SK-N-SH (cell line): ENCODE data around the gene EMP2. TPM values are rescaled to one million over a fixed set of nuclear protein-coding genes. Genes with fewer than 3 reads are reported as not detected.

Experiments used
- CTCF ChIA-PET: fragments of 300-600, 350-600 bp; formaldehyde crosslinking; extraction: SDS; loops from one replicate; lab custom pipeline; 2021; lab: Yijun Ruan, JAX
- POLR2A ChIA-PET: fragments of 350-600 bp; sonication (Branson Sonifier 250); formaldehyde crosslinking; extraction: SDS; loops from one replicate; lab custom pipeline; 2020; ENCODE audit warnings: antibody characterized with exemption, inconsistent platforms; lab: Yijun Ruan, JAX
- DNase-seq: peaks from one replicate; pipeline ENCODE4 v3.0.0; 2012
- H2AFZ ChIP-seq: fragments of 200-600 bp; sonication (generic); 2 replicates; pipeline ENCODE4 v1.8.1; 2016; ENCODE audit warnings: antibody characterized with exemption, mild to moderate bottlenecking, low read depth
- H3F3A ChIP-seq: fragments of 200-600 bp; sonication (generic); replicated peaks from 2 replicates; pipeline ENCODE3; 2016; ENCODE audit warnings: antibody characterized with exemption, mild to moderate bottlenecking; ENCODE audit not compliant: insufficient read depth
- H3K27ac ChIP-seq, 2 experiments: fragments of 200-500 bp in 1 of 2; fragments of 200-600 bp in 1 of 2; sonication (Bioruptor generic) in 1 of 2; sonication (generic), shearing (Covaris generic) in 1 of 2; 2 replicates each; pipeline versions ENCODE4 v1.5.1 to v1.6.1; 2014 to 2016; ENCODE audit warnings: low read depth in 2 of 2, inconsistent platforms in 1 of 2, low read length in 1 of 2, mild to moderate bottlenecking in 1 of 2, mixed read lengths in 1 of 2
- H3K27me3 ChIP-seq: fragments of 200-600 bp; sonication (generic), shearing (Covaris generic); 2 replicates; pipeline ENCODE4 v1.6.1; 2016; ENCODE audit warnings: mixed run types; ENCODE audit not compliant: insufficient read depth
- H3K36me3 ChIP-seq, 2 experiments: fragments of 200-500 bp in 1 of 2; fragments of 200-600 bp in 1 of 2; sonication (Bioruptor generic) in 1 of 2; sonication (generic) in 1 of 2; replicated peaks in 1 of 2; 2 replicates each; pipeline versions ENCODE3 to v1.5.1; 2014 to 2016; ENCODE audit warnings: low read length in 1 of 2, mild to moderate bottlenecking in 1 of 2; ENCODE audit not compliant: insufficient read depth in 2 of 2, control insufficient read depth in 1 of 2
- H3K4me1 ChIP-seq, 2 experiments: fragments of 200-500 bp in 1 of 2; fragments of 200-600 bp in 1 of 2; sonication (Bioruptor generic) in 1 of 2; sonication (generic), shearing (Covaris generic) in 1 of 2; 2 replicates each; pipeline versions ENCODE4 v1.5.1 to v1.6.1; 2014 to 2016; ENCODE audit warnings: low read depth in 1 of 2, low read length in 1 of 2, mixed run types in 1 of 2; ENCODE audit not compliant: insufficient read depth in 2 of 2, control insufficient read depth in 1 of 2
- H3K4me2 ChIP-seq: fragments of 200-600 bp; sonication (generic), shearing (Covaris generic); 2 replicates; pipeline ENCODE4 v1.6.1; 2017; ENCODE audit warnings: mixed run types
- H3K4me3 ChIP-seq, 2 experiments: fragments of 200-500 bp in 1 of 2; fragments of 200-600 bp in 1 of 2; sonication (Bioruptor generic) in 1 of 2; sonication (generic), shearing (Covaris generic) in 1 of 2; 2 replicates each; pipeline versions ENCODE4 v1.5.1 to v1.8.1; 2014 to 2016; ENCODE audit warnings: low read depth in 2 of 2, inconsistent platforms in 1 of 2, low read length in 1 of 2, mild to moderate bottlenecking in 1 of 2, mixed read lengths in 1 of 2, moderate library complexity in 1 of 2
- H3K79me2 ChIP-seq: fragments of 200-600 bp; sonication (generic); 2 replicates; pipeline ENCODE4 v1.8.1; 2017; ENCODE audit warnings: mild to moderate bottlenecking; ENCODE audit not compliant: insufficient read depth
- H3K9ac ChIP-seq: fragments of 200-600 bp; sonication (generic); 2 replicates; pipeline ENCODE4 v1.6.1; 2017; ENCODE audit warnings: mixed run types
- H3K9me2 ChIP-seq: fragments of 200-600 bp; sonication (generic); 2 replicates; pipeline ENCODE4 v1.6.1; 2017; ENCODE audit warnings: mixed run types
- H3K9me3 ChIP-seq: fragments of 200-600 bp; sonication (generic); 2 replicates; pipeline ENCODE4 v1.6.1; 2017; ENCODE audit warnings: mixed run types, mild to moderate bottlenecking, moderate library complexity
- H4K20me1 ChIP-seq: fragments of 200-600 bp; sonication (generic); 2 replicates; pipeline ENCODE4 v1.6.1; 2017; ENCODE audit warnings: mild to moderate bottlenecking, mixed run types; ENCODE audit not compliant: insufficient read depth
- EZH2phosphoT487 ChIP-seq: fragments of 200-600 bp; sonication (generic); IDR thresholded peaks from 2 replicates; pipeline ENCODE4 v1.6.1; 2017; ENCODE audit warnings: low read depth, mixed run types, mild to moderate bottlenecking, antibody characterized with exemption, moderate library complexity, borderline replicate concordance
- FOXJ3 ChIP-seq: sonication (generic); formaldehyde crosslinking; IDR thresholded peaks from 2 replicates; pipeline ENCODE4 v1.5.1; 2020; ENCODE audit warnings: mild to moderate bottlenecking, missing genetic modification reagents
- FOXM1 ChIP-seq: IDR thresholded peaks from 2 replicates; pipeline ENCODE4 v1.4.0; 2012; ENCODE audit warnings: low read depth, mild to moderate bottlenecking
- GATA2 ChIP-seq: sonication (generic); formaldehyde crosslinking; IDR thresholded peaks from 2 replicates; pipeline ENCODE4 v1.5.0; 2020; ENCODE audit warnings: mild to moderate bottlenecking, missing genetic modification reagents
- JUND ChIP-seq: IDR thresholded peaks from 2 replicates; pipeline ENCODE4 v1.4.0; 2012
- MEF2A ChIP-seq: IDR thresholded peaks from 2 replicates; pipeline ENCODE4 v1.4.0; 2012; ENCODE audit warnings: low read depth, borderline replicate concordance
- MXI1 ChIP-seq: IDR thresholded peaks from 2 replicates; pipeline ENCODE4 v1.6.1; 2012; ENCODE audit warnings: mild to moderate bottlenecking, low read depth, low read length, improper control_type of control experiment
- NFIC ChIP-seq: IDR thresholded peaks from 2 replicates; pipeline ENCODE4 v1.4.0; 2012; ENCODE audit warnings: borderline replicate concordance
- NRF1 ChIP-seq: IDR thresholded peaks from 2 replicates; pipeline ENCODE4 v1.6.1; 2012; ENCODE audit warnings: low read depth, mild to moderate bottlenecking, low read length
- POLR2AphosphoS5 ChIP-seq: IDR thresholded peaks from 2 replicates; pipeline ENCODE4 v1.6.1; 2012; ENCODE audit warnings: low read depth, low read length
- RCOR1 ChIP-seq: fragments of 150-350 bp; IDR thresholded peaks from 2 replicates; pipeline ENCODE4 v1.6.1; 2017; ENCODE audit warnings: antibody characterized with exemption, low read length
- REST ChIP-seq: IDR thresholded peaks from 2 replicates; pipeline ENCODE4 v1.6.1; 2012; ENCODE audit warnings: mild to moderate bottlenecking, low read depth, low read length, moderate library complexity
- RXRA ChIP-seq: IDR thresholded peaks from 2 replicates; pipeline ENCODE4 v1.4.0; 2012; ENCODE audit warnings: low read depth, mild to moderate bottlenecking, borderline replicate concordance
- TAF1 ChIP-seq: IDR thresholded peaks from 2 replicates; pipeline ENCODE4 v1.6.1; 2012; ENCODE audit warnings: low read depth, mild to moderate bottlenecking, low read length, moderate library complexity, borderline replicate concordance
- WGBS: methylation state at CpG from one replicate; pipeline ENCODE4 v1.1.6; 2017; ENCODE audit warnings: low lambda C conversion rate; 5-methylcytosine and 5-hydroxymethylcytosine counted together
- polyA plus RNA-seq, 3 experiments: library from polyadenylated mRNA; depleted of rRNA; stranded (reverse); fragments of >200 nt; gene quantifications; 2 replicates each; pipeline ENCODE4 v1.2.3, GENCODE V29; 2012
- TF ChIP-seq, protein P1 (sequence below): fragments of 150-350 bp; IDR thresholded peaks from 2 replicates; pipeline ENCODE4 v1.6.1; 2017; ENCODE audit warnings: antibody characterized with exemption, low read length, low read depth, borderline replicate concordance
- TF ChIP-seq, protein P2 (sequence below): IDR thresholded peaks from 2 replicates; pipeline ENCODE4 v1.4.0; 2012; ENCODE audit warnings: low read depth, borderline replicate concordance
- TF ChIP-seq, protein P3 (sequence below): fragments of 150-350 bp; IDR thresholded peaks from 2 replicates; pipeline ENCODE4 v1.6.1; 2016; ENCODE audit warnings: mild to moderate bottlenecking, low read depth, low read length

EMP2 gene
- polyA plus RNA-seq, 1 of the 3 experiments (the other 2 are of a cell fraction), result 4.3 TPM

GRCh38 chr16:10587622-10588021 is 7.2 kb upstream of the EMP2 start:
- Histone ChIP-seq H3K9me2 (no peaks in the 10 kb centered on the region), H3K27ac (no peak overlapping the region), H3K4me1 (no peaks in the 10 kb centered on the region), H4K20me1 (no peaks in the 10 kb centered on the region), H2AFZ (no peak overlapping the region), H3F3A (no peaks in the 10 kb centered on the region), H3K36me3 (no peaks in the 10 kb centered on the region), H3K9ac (no peak overlapping the region), H3K4me2 (no peak overlapping the region), H3K9me3 (no peaks in the 10 kb centered on the region), H3K27me3 (no peaks in the 10 kb centered on the region; the same call in 1 of the 2 replicates), H3K4me3 (no peak overlapping the region), H3K79me2 (no peaks in the 10 kb centered on the region)
- ChIA-PET POLR2A (no interaction called here), CTCF (interaction anchor here (1.1 to 1.4 kb wide), 2 partner anchors 20 to 74 kb away, joined by 3 read pairs; no protein-coding TSS in a partner anchor)
- TF ChIP-seq RXRA, result no peak
- TF ChIP-seq, protein P1, sequence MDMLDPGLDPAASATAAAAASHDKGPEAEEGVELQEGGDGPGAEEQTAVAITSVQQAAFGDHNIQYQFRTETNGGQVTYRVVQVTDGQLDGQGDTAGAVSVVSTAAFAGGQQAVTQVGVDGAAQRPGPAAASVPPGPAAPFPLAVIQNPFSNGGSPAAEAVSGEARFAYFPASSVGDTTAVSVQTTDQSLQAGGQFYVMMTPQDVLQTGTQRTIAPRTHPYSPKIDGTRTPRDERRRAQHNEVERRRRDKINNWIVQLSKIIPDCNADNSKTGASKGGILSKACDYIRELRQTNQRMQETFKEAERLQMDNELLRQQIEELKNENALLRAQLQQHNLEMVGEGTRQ, result no peak
- TF ChIP-seq NFIC, result no peak
- TF ChIP-seq POLR2AphosphoS5, result no peak
- TF ChIP-seq RCOR1, result no peak
- TF ChIP-seq TAF1, result no peak
- no peak for TF ChIP-seq NRF1
- no peak for TF ChIP-seq EZH2phosphoT487
- TF ChIP-seq, protein P2, sequence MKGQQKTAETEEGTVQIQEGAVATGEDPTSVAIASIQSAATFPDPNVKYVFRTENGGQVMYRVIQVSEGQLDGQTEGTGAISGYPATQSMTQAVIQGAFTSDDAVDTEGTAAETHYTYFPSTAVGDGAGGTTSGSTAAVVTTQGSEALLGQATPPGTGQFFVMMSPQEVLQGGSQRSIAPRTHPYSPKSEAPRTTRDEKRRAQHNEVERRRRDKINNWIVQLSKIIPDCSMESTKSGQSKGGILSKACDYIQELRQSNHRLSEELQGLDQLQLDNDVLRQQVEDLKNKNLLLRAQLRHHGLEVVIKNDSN, result no peak
- TF ChIP-seq MXI1, result no peak
- TF ChIP-seq FOXM1, result no peak
- no peak for DNase-seq
- 36% methylated on average over 2 of the region's 2 CpGs for WGBS

- no peaks in the 10 kb centered on the region for H3K36me3 ChIP-seq
- CTCF ChIA-PET, result interaction anchor here (0.6 kb wide), 1 partner anchor 17 kb away, joined by 3 read pairs; no protein-coding TSS in a partner anchor
- POLR2A ChIA-PET, result no interaction called here
Measured at GRCh38 chr16:10584981-10585438, 4.6 kb upstream of the EMP2 start.

More at GRCh38 chr16:10584981-10585438, 4.6 kb upstream of the EMP2 start:
- Histone ChIP-seq H3K4me2 (no peak overlapping the region), H3K79me2 (no peaks in the 10 kb centered on the region), H2AFZ (no peak overlapping the region), H3K9me2 (no peaks in the 10 kb centered on the region), H3K4me3 (no peak overlapping the region), H3K4me1 (peaks cover 0 to 2% of the 10 kb centered on the region in 2 experiments; a peak in 1 of 4 replicates), H3F3A (no peaks in the 10 kb centered on the region), H3K9ac (no peak overlapping the region), H3K9me3 (no peaks in the 10 kb centered on the region), H3K27ac (no peak overlapping the region), H4K20me1 (no peaks in the 10 kb centered on the region), H3K27me3 (no peaks in the 10 kb centered on the region; the same call in 1 of the 2 replicates)
- WGBS, result 36% methylated on average over 5 of the region's 5 CpGs
- no peak for DNase-seq
- no peak for TF ChIP-seq FOXJ3 (CRISPR knock-in tag)
- TF ChIP-seq JUND, result no peak
- TF ChIP-seq MEF2A, result no peak
- TF ChIP-seq REST, result no peak
- no peak for TF ChIP-seq GATA2 (CRISPR knock-in tag)
- TF ChIP-seq, protein P3, sequence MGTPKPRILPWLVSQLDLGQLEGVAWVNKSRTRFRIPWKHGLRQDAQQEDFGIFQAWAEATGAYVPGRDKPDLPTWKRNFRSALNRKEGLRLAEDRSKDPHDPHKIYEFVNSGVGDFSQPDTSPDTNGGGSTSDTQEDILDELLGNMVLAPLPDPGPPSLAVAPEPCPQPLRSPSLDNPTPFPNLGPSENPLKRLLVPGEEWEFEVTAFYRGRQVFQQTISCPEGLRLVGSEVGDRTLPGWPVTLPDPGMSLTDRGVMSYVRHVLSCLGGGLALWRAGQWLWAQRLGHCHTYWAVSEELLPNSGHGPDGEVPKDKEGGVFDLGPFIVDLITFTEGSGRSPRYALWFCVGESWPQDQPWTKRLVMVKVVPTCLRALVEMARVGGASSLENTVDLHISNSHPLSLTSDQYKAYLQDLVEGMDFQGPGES, result no peak
